RPMI8226 (cell line): ENCODE data around the gene ARPP19.
"Not testable (repeated sequence)": the region's sequence is repeated elsewhere in the genome, so short reads cannot be mapped to it uniquely, and the experiment has no call there.

Source experiments
- DNase-seq: peaks from one replicate; pipeline ENCODE4 v3.0.0-alpha.2; 2015

Gene ARPP19

DNA sequence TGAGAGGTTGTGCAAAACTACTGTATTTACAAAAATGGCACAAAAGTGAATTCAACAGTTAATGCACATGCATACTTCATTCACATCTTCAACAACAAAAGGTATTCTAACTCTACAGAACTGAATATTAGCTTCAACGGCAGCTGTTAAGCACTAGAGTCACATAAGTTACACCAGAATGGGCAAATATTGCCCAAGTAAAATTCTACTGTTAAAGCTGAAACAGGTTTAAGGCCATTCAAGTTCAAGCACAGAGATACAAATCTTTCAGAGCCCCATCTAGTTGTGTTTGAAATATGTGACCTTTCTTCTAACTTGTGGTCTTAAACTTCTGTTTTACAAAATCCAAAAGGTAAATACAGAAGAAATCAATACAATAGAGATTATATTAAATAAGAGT is 17.6 kb downstream of the ARPP19 start:
- not testable (repeated sequence) for DNase-seq

DNA sequence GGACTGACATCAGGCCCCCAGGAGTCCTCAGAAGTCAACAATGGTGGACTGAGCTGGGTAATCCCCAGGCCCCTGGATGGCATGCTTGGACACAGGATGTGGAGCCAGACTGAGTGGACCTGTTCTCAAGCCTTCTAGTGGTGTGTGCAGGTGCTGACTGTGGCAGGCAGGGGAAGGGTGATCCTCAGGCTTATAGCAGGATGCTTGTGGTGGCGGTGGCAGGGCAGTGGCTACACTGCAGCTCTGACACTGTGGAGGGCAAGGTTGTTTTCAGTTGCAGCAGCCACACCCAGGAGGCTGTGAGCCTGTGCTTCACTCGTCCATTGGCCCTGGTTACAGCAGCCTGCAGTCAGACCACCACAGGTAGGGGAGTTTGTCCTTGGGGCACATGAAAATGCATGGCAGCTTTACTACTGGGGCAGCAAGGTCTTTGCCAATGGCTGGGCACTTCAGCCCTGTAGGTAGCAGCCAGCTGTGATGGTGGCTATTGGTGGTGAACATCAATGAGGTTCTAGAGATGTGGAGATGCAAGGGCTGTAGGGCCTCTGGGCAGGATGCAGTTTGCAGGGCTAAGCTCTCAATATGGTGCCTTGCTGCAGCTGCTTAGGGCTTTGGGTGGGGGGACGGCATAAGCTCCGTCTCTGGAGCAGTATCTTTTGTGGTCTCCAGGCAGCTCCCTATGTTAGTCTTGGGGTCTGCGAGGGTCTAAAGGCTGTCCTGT is 22.6 kb downstream of the ARPP19 start:
- peak; percentile 50 for DNase-seq

DNA sequence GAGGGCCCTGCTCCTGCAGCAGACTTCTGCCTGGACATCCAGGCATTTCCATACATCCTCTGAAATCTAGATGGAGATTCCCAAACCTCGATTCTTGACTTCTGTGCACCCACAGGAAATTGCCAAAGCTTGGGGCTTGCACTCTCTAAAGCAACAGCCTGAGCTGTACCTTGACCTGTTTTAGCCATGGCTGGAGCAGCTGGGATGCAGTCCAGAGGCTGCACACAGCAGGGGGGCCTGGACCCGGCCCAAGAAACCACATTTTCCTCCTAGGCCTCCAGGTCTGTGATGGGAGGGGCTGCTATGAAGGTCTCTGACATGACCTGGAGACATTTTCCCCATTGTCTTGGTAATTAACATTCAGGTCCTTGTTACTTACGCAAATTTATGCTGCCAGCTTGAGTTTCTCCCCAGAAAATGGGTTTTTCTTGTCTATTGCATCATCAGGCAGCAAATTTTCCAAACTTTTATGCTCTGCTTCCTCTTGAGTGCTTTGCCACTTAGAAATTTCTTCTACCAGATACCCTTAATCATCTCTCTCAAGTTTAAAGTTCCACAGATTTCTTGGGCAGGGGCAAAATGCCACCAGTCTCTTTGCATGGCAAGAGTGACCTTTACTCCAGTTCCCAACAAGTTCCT is 28.3 kb downstream of the ARPP19 start:
- no peak for DNase-seq

DNA sequence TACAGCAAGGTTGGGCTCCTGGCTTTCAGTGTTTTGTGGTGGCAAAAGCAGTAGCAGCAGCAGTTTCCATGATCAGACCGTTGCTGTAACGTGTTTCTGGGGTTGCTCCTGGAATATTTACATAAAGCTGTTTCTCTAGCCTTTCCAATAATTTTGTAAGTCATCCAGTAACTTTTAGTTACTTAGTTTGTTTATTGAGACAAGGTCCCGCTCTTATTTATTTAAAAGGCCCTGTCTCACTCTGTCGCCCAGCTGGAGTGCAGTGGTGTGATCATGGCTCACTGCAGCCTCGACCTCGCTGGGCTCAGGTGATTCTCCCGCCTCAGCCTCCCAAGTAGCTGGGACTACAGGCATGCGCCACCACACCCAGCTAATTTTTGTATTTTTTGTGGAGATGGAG is 31.4 kb downstream of the ARPP19 start:
- no peak for DNase-seq

DNA sequence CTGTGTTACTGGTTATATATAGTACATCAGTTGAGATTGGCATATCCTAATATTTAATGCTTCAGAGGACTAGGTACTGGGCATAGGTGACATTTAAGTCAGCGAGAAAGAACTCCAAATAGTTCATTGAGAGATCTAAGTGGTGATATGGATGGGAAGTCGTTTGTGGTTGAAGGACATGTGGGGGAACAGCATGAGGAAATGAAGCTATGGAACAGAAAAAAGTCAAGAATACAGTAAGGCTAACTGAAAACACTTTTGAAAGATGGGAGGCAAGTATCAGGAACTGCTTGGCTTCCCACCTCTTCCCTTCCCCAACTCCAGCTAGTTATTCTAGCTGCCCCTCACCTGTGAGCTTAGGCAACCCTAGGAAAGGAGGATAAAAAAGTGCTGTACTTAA is 36.4 kb downstream of the ARPP19 start:
- DNase-seq: no peak

DNA sequence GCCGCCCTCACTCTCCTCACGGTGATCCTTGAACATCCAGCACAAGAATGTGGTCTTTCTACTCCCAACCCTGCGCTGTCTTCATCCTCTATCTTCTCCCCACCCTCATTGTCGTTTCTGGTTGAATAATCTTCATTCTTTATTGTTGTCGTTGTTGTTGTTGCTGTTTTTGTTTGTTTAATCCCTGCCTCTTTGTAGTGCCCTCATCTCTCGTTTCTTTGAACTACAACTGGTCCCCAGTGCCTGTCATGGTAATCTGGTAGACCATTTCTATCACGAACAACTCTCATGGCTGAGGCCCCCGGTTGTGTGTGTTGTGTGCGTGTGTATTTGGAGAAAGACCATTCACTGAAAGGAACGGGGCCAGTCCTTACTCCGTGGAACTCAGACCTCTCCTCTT is 38.9 kb downstream of the ARPP19 start:
- no peak for DNase-seq

DNA sequence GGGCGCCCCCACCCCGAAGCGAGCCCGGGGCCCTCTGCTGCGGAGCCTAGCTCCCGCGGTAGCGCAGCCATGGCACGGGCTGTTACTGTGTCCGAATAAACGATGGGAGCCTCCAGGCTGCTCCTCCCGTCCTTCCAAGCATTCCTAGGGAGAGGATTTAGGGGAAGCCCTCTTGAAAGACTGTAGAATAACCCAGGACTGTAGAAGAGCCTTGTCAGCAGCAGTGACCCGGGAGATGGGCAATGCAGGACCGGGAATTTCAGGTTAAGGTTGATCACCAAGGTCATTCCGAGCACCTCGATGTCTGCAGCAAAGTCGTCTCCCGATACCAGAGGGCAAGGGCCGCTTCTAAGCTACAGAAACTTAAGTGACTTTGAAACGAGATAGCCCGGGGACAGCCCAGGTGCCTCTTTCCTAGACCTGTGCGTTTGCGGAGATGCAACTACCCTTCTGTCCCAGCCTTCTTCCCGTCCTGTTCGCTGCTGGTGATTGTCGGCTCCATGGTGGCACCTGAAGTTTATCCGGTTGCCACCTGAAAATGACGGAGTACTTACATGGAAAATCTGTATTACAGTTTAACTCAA is 39.4 kb downstream of the ARPP19 start:
- DNase-seq: peak; percentile 76

DNA sequence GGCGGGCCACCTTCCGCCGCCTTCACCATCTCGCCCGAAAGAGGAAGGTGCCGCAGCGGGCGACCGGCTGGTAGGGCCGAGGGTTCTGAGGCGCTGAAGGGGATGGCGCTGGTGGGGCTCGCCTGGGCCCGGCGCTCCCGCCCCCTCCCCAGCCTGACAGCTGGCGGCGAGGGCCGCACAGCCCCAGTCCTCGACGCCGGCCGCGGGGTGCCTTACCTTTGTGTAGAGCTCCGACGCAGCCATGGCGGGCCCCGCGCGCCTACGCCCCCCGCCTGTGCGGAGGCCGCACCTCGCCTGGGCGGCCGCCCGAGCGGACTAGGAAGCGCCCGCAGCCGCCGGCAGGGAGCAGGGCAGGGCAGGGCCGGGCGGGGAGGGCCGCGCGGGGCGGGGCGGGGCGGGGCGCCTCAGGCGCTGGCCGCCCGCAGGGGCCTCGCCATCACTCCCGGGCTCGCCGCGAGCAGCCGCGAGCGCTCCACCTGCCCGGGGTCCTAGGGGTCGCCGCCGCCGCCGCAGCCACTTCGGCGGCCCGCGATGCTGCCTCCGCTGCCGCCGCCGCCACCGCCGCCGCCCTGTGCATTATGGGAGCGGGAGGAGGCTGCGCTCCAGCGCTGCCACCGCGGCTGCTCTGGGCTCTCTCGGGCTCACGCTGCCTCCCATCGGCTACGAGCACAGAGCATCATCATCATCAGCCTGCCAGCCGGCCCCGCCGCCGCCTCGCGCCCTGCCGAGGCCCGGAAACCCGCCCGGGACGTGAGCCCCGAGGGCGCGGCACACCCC is 40.1 kb downstream of the ARPP19 start, which contains the start of gene MYO5A:
Gene MYO5A, minus strand, starts transcription at position 317 of the 777 bp plus-strand sequence. Its CDS starts 74 bp downstream, at position 243.
- DNase-seq: peak; percentile 92

DNA sequence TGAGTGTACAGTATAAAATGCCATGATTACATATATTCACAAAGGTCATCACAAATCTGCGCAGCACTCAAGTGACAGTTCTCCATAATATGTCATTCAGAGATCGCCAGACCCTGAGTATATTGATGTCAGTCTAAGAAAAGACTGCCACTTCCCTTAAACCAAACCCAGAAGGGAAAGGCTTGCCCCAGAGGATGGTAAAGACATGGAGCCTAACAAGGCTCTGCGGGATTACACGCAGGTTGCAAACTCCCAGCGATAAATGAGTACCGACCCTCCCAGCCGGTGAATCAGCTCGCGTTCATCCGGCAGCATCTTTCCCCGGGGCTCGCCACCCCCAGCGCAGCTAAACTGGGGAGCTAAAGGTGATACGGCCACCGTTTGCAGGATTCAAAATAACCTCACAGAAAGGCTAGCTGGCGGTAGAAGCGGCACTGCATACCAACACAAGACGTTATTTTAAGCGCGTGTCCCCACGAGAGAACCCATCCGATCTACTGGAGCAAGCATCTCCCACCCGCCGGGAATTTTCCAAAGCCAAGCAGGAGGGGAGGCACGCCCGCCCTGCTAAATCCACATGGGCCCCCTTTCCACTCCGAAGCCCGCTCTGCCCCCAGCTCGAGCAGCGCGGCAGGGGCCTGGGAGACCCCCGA is 40.8 kb downstream of the ARPP19 start:
- DNase-seq: peak; percentile 67

DNA sequence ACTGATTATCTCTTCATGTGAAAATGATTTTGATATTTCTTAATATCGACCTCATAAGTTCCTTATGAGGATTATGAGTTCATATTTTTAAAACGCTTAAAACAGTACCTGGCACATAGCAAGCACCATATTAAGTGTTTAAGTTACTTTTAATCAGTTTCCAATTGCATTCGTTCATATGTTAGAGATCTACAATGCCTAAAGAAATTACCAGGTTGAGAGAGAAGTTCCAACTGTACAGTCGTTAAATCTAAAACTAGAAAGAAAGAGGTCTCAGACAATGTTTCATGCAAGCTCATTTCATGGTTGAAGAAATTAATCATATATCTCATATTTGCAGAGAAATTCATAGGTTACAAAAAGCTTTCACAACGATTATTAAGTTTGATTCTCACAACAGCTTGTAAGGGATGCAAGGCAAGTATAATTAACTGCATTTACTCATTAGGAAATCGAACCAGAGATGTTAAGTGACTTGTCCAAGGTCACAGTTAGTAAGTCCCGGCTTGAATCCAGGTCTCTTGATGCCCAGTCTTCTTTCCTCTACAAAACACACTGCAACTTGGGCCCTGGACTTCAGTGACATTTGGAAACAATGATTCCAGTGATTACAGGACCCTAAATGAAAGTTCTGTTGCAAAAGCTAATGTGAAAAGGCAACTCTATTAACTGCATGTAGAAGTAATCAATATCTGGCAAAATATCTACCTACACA is 41.5 kb downstream of the ARPP19 start:
- no peak for DNase-seq

DNA sequence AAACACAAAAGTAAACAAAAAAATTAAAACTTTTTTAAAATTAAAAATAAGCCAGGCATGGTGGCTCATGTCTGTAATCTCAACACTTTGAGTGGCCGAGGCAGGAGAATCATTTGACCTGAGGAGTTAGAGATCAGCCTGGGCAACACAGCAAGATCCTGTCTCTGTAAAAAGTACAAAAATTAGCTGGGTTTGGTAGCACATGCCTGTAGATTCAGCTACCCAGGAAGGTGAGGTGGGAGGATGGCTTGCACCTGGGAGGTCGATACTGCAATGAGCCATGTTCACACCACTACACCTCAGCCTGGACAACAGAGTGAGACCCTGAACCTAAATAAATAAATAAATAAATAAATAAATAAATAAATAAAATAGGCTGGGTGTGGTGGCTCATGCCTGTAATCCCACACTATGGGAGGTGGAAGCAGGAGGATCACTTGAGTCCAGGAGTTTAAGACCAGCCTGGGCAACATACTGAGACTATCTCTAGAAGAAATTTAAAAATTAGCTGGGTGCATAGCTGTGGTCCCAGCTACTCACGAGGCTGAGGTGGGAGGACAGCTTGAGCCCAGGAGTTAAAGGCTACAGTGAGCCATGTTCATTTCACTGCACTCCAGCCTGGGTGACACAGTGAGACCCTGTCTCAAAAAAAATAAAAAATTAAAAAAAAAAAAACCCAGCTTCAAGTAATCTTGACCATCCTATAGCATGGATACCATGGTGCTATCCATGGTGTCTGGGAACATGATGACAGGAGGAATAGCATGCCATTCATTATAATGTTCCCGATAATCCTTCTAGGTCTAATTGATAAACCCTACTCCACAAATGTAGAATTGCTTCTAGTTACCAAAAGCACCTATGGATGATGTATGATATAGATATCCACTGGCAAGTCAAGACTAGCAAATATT is 44.4 kb downstream of the ARPP19 start:
- no peak for DNase-seq

DNA sequence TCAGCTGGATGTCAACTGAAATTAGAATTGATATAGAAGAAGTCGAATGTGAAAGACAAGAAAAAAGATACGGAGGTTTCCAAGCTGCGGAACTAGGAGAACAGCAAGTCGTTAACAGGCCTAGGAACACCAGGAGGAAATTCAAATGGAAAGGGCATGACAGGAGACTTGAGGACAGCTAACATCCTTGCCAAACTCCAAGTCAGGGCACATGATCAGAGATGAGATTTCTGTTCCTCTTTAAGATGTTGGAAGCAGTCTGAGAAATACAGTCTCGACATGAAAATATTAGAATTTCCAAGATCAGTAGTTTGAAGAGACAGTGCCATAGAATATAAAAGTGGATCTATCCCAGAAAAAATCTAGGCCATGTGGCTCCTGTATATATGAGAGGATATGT is 45.2 kb downstream of the ARPP19 start:
- no peak for DNase-seq

DNA sequence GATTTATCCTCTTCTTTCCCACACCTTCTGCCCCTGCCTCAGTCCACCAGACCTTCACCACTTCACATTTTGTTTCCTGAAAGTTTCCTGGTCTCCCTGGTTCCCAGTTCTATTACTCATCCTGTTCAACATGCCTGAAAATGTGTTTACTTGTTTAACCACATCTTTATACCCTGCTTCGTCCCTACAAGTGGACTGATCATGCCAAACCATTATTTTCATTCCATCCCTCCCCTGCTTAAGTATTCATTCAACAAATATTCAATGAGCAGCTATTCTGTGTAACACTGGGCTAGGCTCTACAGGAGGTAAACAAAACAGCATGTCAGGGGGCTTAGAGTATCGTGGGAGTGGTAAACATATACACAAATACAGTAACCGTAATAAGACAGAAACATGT is 45.6 kb downstream of the ARPP19 start:
- no peak for DNase-seq

DNA sequence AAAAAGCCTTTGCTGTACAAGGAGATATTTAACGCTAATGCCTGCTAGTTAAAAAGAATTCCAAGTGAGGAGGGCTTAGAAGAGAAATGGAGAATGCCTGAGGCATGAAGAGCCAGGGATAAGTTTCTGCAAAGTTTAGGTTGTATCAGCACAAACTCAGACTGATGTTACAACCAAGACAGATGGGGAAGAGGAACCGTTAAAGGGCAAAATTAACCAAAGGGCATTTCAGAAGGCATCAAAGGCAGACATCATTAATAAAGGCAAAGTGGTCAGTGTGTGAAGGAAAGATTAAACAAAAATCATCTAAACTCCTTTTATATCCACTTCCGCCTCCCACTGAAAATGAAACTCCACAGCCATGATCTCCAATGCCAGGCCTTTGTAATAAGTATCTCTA is 47.1 kb downstream of the ARPP19 start:
- no peak for DNase-seq

DNA sequence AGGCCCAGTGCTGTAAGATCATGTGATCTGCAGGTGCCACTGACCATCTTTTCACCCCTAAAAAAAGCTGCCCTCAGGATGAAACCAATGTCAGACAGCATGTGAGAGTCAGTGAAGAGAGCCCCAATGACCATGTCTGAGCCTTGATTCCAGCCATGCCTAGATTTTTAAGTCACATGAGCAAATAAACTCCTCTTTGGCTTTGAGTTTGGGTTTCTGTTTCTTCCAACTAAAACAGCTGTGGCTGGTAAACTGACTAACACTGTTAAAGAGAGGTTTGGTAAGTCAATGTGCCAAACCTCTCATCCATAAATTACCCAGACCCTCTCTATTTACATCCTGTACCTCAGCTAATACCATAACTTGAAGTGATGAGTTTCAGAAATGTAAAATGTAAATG is 48.4 kb downstream of the ARPP19 start:
- peak; percentile 67 for DNase-seq

DNA sequence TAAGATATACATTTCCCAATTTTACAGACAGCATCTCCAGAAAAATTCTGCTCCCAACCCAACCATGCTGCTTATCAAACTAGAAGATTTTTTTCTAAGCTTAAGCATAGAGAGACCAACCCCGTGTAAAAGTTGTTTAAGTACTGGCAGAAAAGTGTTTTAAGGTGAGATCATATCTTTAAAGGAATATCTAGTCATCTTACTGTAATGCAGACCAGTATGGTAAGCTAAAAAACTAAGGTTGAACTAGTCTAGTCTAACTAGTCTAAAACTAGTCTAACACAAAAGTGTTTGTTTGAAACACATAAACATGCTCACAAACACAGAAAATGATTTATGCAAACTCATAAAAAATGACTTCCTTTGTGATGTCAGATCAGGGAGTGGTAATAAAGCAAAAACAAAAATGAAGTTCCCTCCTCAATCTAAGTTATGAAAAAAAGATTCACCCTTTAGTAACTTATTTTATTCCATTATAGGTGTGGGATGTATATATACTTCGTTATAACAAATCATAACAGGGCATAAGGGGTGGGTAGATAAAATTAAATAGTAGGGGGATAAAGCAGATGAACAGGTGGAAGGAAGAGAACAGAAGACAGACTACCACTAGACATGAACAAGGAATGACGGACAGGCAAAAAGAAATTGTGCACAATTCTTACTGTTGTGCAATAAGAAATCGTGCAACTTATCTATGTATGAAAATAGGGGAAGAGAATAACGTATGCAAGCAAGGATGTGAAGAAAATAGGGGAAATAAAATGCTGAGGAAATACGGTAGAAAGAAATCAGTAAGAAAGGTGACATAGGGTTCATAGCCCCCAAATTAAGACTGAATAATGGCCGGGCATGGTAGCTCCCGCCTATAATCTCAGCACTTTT is 50.1 kb downstream of the ARPP19 start:
- DNase-seq: no peak

DNA sequence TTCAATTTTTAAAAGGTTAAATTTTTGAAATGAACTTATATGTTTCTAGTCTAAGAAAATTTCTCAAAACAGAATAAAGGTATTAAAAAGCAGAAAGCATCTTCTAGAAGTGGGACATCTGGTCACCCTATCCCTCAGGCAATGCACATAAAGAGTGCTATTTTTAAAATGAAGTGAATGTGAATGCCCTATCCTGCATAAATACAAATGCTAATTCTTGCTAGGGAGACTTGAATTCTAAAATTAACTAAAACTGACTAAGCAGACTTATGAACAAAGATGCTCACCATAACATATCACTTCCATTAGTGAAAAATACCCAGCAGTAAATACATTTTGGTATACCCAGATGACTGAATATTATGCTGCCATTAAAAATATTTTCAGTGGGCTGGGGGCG is 51.8 kb downstream of the ARPP19 start:
- no peak for DNase-seq

DNA sequence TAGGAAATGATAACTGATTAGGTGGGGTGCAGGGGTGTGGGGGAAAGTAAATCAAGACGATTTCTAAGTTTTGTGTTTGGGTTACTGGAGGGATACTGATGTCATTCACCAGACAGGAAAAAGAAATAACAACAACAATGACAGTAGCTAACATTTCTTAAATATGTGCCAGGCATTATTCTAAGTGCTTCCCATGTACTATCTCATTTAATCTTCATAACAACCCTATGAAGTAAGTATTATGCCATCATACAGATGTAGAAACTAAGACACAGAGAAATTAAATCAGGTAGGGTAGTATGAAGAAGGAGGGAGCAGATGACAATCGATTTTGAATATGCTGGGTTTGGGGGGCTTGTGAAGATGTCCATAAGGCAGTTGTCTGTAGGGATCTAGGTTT is 53.5 kb downstream of the ARPP19 start:
- DNase-seq: no peak

DNA sequence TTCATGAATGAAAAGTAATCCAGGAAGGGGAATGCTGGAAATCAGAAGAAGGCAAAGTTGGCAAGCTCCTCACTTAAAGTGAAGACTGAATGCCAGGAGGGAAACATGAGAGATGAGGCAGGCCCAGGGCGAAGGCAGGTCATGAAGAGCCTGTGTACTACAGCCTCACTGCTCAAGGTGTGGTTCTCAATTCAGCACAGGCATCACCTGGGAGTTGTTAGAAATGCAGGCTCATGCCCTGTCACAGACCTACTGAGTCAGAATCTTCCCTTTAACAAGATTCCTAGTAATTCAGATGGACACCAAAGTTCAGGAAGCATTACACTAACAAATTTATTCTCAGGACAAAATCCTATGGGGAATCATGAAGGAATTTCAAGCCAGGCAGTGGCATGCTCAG is 54.3 kb downstream of the ARPP19 start:
- peak; percentile 36 for DNase-seq

DNA sequence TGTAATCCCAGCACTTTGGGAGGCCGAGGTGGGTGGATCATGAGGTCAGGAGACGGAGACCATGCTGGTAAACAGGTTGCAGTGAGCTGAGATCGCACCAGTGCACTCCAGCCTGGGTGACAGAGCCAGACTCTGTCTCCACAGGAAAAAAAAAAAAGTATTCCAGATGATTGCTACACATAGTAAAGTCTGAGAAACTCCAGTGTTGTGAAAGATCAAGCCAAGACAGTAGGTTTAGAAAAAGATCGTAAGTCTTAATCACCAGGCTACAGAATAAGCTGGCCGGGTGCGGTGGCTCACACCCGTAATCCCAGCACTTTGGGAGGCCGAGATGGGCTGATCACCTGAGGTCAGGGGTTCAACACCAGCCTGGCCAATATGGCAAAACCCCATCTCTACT is 56.0 kb downstream of the ARPP19 start:
- DNase-seq: not testable (repeated sequence)
